ENCODE results near the gene DNPH1. TPM values are rescaled to one million over a fixed set of nuclear protein-coding genes. Genes with fewer than 3 reads are reported as not detected.

Gene DNPH1
- total RNA-seq, 1 donor from 2014 or later = 87.5 TPM

DNA sequence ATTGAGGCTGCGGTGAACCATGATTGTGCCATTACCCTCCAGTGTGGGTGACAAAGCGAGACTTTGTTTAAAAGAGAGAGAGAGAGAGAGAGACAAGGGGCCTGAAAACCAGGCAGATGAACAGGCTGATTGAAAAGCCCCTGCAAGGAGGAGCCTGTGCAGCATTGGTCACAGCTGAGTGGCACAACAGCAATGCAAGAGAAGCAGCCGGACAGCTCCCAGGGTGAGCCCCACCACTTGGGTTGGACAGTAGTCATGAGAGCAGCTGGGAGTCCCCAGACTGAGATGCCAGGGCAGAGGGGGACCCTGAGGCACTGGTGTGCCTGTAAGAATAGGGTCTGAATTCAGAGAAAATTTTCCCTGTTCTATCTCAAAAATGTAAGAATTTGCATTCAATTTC is 10.2 kb downstream of the DNPH1 start:
- no peak for DNase-seq (ENCODE audit: extremely low read depth, low read depth, low spot score)

DNA sequence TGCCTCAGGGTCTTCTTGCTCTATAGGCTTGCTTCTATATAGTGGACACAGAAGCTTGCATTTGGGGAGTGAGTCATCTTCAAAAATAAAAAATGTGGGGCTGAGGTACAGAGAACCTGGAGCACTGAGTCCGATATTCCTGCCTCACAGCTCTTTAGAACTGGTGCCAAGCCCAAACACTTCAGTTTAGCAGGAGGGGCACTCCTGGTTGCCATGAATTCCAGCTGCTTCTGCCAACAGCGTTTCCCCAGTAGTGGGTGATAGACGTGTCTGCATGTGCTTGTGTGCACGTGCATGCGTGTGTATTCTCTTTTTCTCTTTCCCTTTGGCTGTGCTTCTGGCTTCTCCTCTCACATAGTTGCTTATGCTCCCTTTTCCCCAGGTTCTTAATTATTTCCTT is 11.9 kb downstream of the DNPH1 start:
- DNase-seq (ENCODE audit: extremely low read depth, low read depth, low spot score) = no peak

GRCh38 chr6:43216200-43216599 is 13.1 kb downstream of the DNPH1 start:
- no peak for DNase-seq (ENCODE audit: extremely low read depth, low read depth, low spot score)

DNA sequence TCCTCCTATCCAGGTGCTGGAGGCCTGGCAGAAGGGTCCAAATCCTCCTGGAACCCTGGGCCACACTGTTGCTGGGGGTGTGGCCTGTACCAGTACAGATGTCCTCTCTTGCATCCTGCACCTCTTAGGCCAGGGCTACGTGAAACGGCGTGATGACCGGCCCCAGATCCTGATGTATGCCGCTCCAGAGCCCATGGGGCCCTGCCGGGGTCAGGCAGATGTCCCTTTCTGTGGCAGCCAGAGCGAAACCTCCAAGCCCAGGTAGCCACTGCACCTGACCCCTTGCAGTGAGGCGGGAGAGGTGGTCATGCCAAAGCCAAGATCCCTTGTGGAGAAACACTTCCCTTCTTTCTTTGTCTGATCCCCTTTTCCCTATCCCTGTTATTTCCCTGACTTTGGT is 14.2 kb downstream of the DNPH1 start:
- DNase-seq (ENCODE audit: extremely low read depth, low read depth, low spot score) = no peak

GRCh38 chr6:43213431-43213830 is 15.8 kb downstream of the DNPH1 start:
- no peak for DNase-seq (ENCODE audit: extremely low read depth, low read depth, low spot score)

GRCh38 chr6:43211955-43212354 is 17.3 kb downstream of the DNPH1 start:
- no peak for DNase-seq (ENCODE audit: extremely low read depth, low read depth, low spot score)

- no peak for DNase-seq (ENCODE audit: extremely low read depth, low read depth, low spot score)
These were observed 22.0 kb downstream of the DNPH1 start for GRCh38 chr6:43207286-43207685.

- DNase-seq (ENCODE audit: extremely low read depth, low read depth, low spot score) = no peak
These were observed 23.4 kb downstream of the DNPH1 start for GRCh38 chr6:43205849-43206248.

DNA sequence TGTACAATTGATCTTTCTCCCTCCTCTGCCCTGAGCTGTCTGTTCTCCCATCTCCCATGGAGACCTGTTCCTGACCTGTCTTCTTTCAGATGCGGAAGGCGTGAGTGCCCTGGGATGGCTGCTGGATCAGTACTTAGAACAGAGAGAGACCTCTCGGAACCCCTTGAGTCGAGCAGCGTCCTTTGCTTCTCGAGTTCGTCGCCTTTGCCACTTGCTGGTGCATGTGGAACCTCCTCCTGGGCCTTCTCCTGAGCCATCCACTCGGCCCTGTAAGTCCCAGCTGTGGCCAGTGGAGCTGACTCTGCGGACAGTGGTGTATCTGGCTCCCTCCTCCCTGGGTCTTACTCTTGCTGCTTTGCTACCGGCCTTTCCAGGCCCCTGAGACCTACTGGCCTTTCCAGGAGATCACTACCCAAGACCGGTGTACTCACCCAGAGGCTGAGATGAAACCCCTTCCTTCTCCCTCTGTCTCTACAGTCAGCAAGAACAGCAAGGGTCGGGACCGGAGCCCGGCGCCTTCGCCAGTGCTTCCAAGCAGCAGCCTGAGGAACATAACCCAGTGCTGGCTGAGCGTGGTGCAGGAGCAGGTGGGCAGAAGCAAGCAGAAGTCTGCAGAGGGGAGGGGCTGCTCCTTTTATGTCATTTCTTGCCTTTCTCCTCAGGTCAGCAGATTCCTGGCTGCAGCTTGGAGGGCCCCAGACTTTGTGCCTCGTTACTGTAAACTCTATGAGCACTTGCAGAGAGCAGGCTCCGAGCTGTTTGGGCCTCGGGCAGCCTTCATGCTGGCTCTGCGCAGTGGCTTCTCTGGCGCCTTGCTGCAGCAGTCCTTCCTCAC is 24.8 kb downstream of the DNPH1 start:
- DNase-seq (ENCODE audit: extremely low read depth, low read depth, low spot score) = no peak

DNA sequence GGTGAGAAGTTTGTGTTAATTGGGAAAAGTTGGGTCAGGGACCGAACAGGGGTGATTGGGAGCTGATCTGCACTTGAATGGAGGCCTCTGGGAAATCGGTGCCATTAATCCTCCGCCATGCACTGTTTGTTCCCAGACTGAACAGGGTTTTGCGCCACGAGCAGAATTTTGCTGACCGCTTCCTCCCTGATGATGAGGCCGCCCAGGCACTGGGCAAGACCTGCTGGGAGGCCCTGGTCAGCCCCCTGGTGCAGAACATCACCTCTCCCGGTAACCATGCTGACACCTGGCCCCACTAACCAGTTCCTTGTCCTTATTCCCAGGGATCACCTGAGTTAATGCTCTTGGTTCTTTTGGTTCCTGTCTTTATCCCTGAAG is 25.6 kb downstream of the DNPH1 start:
- DNase-seq (ENCODE audit: extremely low read depth, low read depth, low spot score) = no peak

- no peak for DNase-seq (ENCODE audit: extremely low read depth, low read depth, low spot score)
These were observed 26.1 kb downstream of the DNPH1 start for GRCh38 chr6:43203029-43203717.

GRCh38 chr6:43202451-43202850 is 26.8 kb downstream of the DNPH1 start:
- no peak for DNase-seq (ENCODE audit: extremely low read depth, low read depth, low spot score)

- DNase-seq (ENCODE audit: extremely low read depth, low read depth, low spot score) = no peak
These were observed 28.7 kb downstream of the DNPH1 start for GRCh38 chr6:43200541-43200940.

- no peak for DNase-seq (ENCODE audit: extremely low read depth, low read depth, low spot score)
These were observed 29.4 kb downstream of the DNPH1 start for GRCh38 chr6:43199912-43200311.

DNA sequence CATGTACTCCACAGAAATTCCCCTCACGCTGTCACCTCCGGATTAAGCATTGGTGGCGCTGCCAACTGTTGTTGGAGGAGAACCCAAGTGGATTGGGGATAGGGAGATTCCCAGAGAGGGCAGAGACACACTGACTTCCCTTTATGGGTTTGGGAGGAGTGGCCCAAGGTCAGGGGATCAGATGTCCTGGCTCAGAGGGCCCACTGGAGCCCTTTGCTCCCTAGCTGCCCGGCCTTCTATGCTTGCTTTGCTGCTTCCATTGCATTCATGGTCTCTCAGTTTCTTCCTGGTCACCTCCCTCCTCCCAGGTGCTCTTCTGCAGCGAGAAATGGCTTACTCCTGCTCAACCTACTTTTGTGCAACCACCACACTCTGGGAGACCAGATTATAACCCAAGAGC is 32.9 kb downstream of the DNPH1 start:
- DNase-seq (ENCODE audit: extremely low read depth, low read depth, low spot score) = no peak

DNA sequence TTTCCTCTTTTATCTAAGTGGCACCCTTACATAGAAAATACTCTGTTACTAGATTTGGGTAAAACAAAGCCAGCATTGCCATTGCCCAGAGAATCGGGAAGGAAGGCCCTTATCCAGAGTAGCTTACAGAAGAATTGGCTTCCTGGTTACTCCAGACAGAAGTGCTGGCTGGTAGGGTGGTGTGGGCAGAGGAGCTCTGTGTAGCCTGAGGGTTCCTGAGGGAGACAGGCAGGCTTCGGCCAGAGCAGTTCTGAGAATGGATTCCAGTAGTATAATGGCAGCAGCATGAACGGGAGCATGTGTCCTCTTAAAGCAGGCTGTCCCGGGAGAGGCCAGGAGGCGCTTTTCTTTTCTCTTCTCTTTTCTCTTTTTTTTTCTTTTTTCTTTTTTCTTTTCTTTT is 35.4 kb downstream of the DNPH1 start:
- no peak for DNase-seq (ENCODE audit: extremely low read depth, low read depth, low spot score)

- no peak for DNase-seq (ENCODE audit: extremely low read depth, low read depth, low spot score)
These were observed 36.4 kb downstream of the DNPH1 start for GRCh38 chr6:43192911-43193310.

DNA sequence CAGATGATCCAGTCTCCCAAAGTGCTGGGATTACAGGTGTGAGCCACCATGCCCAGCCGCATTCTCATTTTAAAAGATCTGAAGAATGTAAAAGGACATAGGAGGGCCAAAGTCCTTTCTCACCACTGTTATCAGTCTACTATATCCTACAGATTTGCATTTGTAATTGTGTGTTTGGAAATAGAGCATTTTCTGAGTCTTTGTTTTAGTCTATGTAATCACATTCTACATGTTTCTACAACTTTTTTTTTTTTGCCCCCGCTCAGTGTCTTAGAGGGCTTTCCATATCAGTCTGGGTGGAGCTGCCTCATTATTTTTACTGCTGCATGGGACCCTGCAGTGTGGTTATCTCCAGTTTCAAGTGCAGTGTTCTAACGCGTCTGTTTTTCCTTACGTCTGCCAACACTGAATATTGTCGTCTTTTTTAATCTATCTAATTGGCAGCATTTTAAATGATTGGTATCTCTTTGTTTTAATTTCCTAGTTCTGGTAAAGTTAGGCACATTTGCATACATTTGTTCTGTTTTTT is 39.4 kb downstream of the DNPH1 start:
- no peak for DNase-seq (ENCODE audit: extremely low read depth, low read depth, low spot score)

GRCh38 chr6:43188426-43188825 is 40.9 kb downstream of the DNPH1 start:
- DNase-seq (ENCODE audit: extremely low read depth, low read depth, low spot score) = no peak

GRCh38 chr6:43187821-43188220 is 41.5 kb downstream of the DNPH1 start:
- DNase-seq (ENCODE audit: extremely low read depth, low read depth, low spot score) = no peak

DNA sequence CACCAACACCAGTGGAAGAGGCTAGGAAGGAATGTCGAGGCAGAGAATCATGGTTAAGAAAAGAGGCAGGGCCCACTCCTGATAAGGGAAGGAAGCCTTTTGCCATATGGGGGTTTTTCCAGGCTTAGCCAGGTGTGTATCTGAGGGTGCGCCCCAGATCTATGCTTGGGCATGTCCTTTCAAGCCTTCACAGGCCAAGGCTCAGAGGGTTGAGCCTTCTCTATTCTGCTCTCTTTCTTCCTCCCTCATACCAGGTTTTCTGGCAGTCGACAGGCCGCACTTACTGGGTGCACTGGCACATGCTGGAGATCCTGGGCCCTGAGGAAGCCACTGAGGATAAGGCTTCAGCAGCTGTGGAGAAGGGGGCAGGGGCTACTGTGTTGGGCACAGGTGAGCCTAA is 42.6 kb downstream of the DNPH1 start:
- no peak for DNase-seq (ENCODE audit: extremely low read depth, low read depth, low spot score)

- no peak for DNase-seq (ENCODE audit: extremely low read depth, low read depth, low spot score)
These were observed 43.3 kb downstream of the DNPH1 start for GRCh38 chr6:43186019-43186418.
